ENCODE data around the gene SCYGR2.
A peak's percentile ranks its signal among the peaks of the same experiment; 100 is the strongest.

SCYGR2 gene

DNA sequence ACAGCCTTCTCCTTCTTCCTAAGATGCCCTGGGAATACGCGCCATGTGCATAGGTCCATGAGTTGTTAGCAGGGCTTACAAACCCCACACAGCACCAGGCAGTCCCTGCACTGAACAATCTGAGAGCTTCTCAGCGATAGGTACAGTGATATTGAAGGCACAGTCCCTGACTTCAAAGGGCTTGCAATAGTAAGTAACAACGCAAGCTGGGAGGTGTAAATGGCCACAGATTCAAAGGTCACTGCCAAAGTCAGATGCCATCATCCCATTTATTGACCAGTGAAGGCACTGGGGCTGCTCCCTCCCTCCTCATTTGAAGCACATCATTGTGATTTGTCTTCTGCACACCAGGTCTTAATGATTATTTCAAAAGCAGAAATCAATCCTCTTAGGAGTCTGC is 16.5 kb downstream of the SCYGR2 start:
- H3K4me3 ChIP-seq (ENCODE audit: control insufficient read depth, low read depth, low read length), result no peak overlapping the region
- TF ChIP-seq, protein P1, sequence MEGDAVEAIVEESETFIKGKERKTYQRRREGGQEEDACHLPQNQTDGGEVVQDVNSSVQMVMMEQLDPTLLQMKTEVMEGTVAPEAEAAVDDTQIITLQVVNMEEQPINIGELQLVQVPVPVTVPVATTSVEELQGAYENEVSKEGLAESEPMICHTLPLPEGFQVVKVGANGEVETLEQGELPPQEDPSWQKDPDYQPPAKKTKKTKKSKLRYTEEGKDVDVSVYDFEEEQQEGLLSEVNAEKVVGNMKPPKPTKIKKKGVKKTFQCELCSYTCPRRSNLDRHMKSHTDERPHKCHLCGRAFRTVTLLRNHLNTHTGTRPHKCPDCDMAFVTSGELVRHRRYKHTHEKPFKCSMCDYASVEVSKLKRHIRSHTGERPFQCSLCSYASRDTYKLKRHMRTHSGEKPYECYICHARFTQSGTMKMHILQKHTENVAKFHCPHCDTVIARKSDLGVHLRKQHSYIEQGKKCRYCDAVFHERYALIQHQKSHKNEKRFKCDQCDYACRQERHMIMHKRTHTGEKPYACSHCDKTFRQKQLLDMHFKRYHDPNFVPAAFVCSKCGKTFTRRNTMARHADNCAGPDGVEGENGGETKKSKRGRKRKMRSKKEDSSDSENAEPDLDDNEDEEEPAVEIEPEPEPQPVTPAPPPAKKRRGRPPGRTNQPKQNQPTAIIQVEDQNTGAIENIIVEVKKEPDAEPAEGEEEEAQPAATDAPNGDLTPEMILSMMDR (conservative IDR thresholded peaks at IDR 0.05; ENCODE audit: control insufficient read depth, insufficient read depth, low read depth, low read length), result no peak
- DNase-seq (ENCODE audit: low read depth), result no peak

DNA sequence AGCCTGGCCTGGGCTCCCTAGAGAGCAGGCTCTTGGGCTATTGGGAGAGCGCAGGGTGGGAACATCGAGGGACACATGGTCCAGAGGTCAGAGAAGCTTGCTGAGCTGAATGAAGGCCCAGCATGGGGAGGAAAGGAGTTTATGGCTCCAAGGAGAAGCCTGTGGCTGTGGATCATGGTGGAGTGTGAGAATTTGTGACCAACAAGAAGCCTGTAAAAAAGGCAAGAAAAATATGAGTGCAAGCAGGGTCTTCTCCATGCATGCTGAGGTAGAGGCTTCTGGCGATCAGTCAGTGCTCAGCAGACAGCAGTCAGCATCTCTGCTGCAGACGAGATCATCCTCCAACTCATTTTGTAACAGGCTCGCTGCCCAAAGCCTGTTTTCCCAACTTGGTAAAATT is 17.2 kb downstream of the SCYGR2 start:
- no peak for DNase-seq (ENCODE audit: low read depth)
- no peak overlapping the region for H3K4me3 ChIP-seq (ENCODE audit: control insufficient read depth, low read depth, low read length)
- TF ChIP-seq, protein P1 (conservative IDR thresholded peaks at IDR 0.05; ENCODE audit: control insufficient read depth, insufficient read depth, low read depth, low read length), result no peak

DNA sequence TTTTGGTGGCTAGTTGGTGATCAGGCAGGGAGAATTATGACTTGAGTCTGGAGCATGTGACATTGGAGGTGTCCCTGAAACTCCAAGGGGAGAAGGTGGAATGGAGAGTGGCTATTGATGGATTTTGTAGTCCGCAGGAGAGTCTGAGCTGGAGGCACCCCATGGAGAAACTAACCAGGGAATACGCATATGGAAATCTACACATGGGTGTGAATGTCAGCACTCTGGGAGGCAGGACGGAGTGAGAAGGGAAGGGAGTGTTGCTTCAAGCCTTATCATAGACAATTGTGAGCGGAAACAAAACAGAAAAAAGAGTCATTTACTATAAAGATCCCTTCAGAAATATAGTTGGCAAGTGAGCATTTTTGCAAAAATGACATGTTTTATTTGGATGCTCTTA is 17.9 kb downstream of the SCYGR2 start:
- TF ChIP-seq, protein P1 (conservative IDR thresholded peaks at IDR 0.05; ENCODE audit: control insufficient read depth, insufficient read depth, low read depth, low read length), result no peak
- H3K4me3 ChIP-seq (ENCODE audit: control insufficient read depth, low read depth, low read length), result no peak overlapping the region
- DNase-seq (ENCODE audit: low read depth), result no peak

DNA sequence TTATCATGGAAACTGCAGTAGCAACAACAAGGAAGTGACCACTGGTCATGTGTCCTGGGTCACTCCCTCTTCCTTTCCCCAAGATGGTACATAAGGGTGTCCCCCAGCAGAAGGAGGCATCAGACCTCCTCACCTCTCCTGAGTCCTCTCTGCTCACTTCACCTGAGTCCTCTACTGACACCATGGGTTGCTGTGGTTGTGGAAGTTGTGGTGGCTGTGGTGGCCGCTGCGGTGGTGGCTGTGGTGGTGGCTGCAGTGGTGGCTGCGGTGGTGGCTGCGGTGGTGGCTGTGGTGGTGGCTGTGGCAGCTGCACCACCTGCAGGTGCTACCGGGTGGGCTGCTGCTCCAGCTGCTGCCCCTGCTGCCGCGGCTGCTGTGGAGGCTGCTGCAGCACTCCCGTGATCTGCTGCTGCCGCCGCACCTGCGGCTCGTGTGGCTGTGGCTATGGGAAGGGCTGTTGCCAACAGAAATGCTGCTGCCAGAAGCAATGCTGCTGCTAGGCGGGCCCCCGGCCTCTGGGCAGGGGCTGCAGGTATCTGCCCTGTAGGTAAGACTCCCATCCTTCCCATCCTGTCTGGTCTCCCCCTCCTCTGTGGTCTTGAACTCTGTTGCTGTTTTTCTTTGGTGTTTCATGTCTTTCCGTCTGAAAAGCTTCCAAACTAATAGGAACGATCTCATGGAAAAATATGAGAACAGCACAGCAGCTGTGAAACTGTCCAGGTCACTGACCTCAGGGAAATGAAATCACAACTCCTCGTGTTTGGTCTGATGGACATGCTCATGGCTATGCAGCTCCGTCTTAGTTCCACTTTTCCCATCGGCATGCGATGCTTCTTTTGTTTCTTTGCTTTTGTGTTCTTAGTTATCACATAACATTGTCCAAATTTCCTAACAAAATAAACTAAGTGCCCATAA is 18.9 kb downstream of the SCYGR2 start, which contains the start of gene SCYGR4:
TSS of gene SCYGR4 (plus strand) at position 183 of the 915 bp plus-strand sequence. CDS start at position 183, 0 bp downstream.
- TF ChIP-seq, protein P1 (conservative IDR thresholded peaks at IDR 0.05; ENCODE audit: control insufficient read depth, insufficient read depth, low read depth, low read length), result no peak
- no peak within 1 kb of the TSS for H3K4me3 ChIP-seq (ENCODE audit: control insufficient read depth, low read depth, low read length)
- peak; percentile 80 for DNase-seq (ENCODE audit: low read depth)

DNA sequence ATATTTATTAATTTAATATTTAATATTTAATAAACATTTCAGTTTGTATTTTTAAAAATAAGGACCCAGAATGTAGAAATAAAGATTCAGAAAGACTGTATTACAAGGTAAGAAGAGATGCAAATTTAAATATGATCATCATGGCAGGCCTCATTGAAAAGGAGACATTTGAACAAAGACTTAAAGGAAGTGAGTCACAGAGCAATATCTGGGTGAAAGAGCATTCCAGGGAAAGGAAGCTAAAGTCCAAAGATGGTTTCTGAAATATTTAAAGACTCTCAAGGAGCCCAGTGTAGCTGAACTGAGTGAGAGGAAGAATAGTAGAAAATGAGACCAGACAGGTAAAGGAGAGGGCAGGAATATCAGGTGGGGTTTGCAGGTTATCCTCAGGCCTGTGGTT is 24.5 kb downstream of the SCYGR2 start:
- DNase-seq (ENCODE audit: low read depth), result peak; percentile 54
- H3K4me3 ChIP-seq (ENCODE audit: control insufficient read depth, low read depth, low read length), result no peak overlapping the region
- TF ChIP-seq, protein P1 (conservative IDR thresholded peaks at IDR 0.05; ENCODE audit: control insufficient read depth, insufficient read depth, low read depth, low read length), result no peak

DNA sequence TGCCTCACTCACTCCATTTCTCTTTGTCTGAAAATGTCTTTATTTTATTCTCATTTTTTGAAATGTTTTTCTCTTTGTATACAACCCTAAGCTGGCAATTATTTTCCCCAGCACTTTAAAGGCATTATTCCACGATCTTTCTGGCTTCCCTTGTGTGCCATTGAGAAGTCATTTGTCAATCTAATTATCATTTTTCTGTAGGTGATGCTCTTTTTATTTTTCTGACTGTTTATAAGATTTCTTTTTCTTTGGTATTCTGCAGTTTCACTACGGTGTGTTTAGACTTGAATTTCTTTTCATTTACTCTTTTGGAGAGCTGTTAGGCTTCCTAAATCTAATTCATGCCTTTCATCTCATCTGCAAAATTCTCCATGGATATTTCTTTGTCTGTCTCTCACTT is 26.7 kb downstream of the SCYGR2 start:
- no peak for DNase-seq (ENCODE audit: low read depth)

More for the DNA sequence above, 26.7 kb downstream of the SCYGR2 start:
- TF ChIP-seq, protein P1 (conservative IDR thresholded peaks at IDR 0.05; ENCODE audit: control insufficient read depth, insufficient read depth, low read depth, low read length), result no peak
- no peak overlapping the region for H3K4me3 ChIP-seq (ENCODE audit: control insufficient read depth, low read depth, low read length)

Measured in fibroblast of mammary gland (primary cell).